Right lobe of liver (tissue), 4 donors: ENCODE data around the gene DNAJC16.

Source experiments
- POLR2A ChIP-seq: fragments of 450-650 bp; IDR thresholded peaks from one replicate; pipeline ENCODE4 v1.6.1; 2017; ENCODE audit warnings: antibody characterized with exemption, mild to moderate bottlenecking
- TF ChIP-seq, protein P1 (sequence below), 4 donors: fragments of 200-600 bp in 3 of 4; fragments of 450-650 bp in 1 of 4; IDR thresholded peaks; one replicate each; pipeline versions ENCODE4 v1.5.1 to v1.8.0; 2016 to 2022; ENCODE audit warnings: antibody characterized with exemption in 4 of 4, mild to moderate bottlenecking in 2 of 4
- donor health status: DM: no; HTN: no; CAD: no.
- donor health status: DM: no; HTN: no; CAD: no.
- donor health status: DM: no; HTN: yes; CAD: no.

DNA sequence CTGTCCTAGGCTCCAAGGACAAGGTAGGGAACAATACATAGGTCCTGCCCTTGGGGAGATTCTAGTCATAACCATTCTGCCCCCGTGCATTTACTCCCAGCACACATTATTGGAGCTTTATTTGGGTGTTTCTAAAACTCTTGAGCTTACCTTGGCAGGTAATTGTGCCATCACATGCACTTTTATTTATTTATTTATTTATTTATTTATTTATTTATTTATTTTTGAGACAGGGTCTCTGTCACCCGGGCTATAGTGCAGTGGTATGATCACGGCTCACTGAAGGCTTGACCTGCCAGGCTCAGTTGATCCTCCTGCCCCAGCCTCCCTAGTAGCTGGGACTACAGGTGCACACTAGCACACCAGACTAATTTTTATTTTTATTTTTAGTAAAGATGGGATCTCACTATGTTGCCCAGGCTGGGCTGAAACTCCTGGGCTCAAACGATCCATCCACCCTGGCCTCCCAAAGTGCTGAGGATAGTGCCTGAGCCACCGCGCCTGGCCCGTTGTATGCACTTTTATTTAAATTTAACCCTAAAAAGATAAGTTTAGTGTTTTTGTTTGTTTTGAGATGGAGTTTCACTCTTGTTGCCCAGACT, 49.0 kb downstream of the DNAJC16 start:
- TF ChIP-seq, protein P1, sequence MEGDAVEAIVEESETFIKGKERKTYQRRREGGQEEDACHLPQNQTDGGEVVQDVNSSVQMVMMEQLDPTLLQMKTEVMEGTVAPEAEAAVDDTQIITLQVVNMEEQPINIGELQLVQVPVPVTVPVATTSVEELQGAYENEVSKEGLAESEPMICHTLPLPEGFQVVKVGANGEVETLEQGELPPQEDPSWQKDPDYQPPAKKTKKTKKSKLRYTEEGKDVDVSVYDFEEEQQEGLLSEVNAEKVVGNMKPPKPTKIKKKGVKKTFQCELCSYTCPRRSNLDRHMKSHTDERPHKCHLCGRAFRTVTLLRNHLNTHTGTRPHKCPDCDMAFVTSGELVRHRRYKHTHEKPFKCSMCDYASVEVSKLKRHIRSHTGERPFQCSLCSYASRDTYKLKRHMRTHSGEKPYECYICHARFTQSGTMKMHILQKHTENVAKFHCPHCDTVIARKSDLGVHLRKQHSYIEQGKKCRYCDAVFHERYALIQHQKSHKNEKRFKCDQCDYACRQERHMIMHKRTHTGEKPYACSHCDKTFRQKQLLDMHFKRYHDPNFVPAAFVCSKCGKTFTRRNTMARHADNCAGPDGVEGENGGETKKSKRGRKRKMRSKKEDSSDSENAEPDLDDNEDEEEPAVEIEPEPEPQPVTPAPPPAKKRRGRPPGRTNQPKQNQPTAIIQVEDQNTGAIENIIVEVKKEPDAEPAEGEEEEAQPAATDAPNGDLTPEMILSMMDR (IDR thresholded peaks at IDR 0.05) = no peak
- TF ChIP-seq POLR2A = no peak
